Medulla oblongata (tissue), 1 donor: ENCODE data around the gene UBC.
"Not testable (repeated sequence)": the region's sequence is repeated elsewhere in the genome, so short reads cannot be mapped to it uniquely, and the experiment has no call there.

ENCODE experiments used
- DNase-seq: peaks from one replicate; pipeline ENCODE4 v3.0.0-alpha.2; 2015; ENCODE audit errors: extremely low spot score

The UBC gene

GRCh38 chr12:124931528-124931927 lies 17.1 kb upstream of the UBC start:
- DNase-seq, result not testable (repeated sequence)

GRCh38 chr12:124930586-124930985 lies 16.1 kb upstream of the UBC start:
- no peak for DNase-seq

- no peak for DNase-seq
Measured at GRCh38 chr12:124929649-124930419, 15.4 kb upstream of the UBC start.

GRCh38 chr12:124928912-124929530 lies 14.6 kb upstream of the UBC start:
- no peak for DNase-seq

- peak; percentile 42 for DNase-seq
Measured at GRCh38 chr12:124928095-124928911, 13.9 kb upstream of the UBC start.

- peak; percentile 96 for DNase-seq
Measured at GRCh38 chr12:124927201-124928094, 13.0 kb upstream of the UBC start.

GRCh38 chr12:124925782-124926181 lies 11.3 kb upstream of the UBC start:
- not testable (repeated sequence) for DNase-seq

GRCh38 chr12:124925117-124925516 lies 10.7 kb upstream of the UBC start:
- DNase-seq, result no peak

- DNase-seq, result no peak
Measured at GRCh38 chr12:124923905-124924734, 9.7 kb upstream of the UBC start.

- peak; percentile 79 for DNase-seq
Measured at GRCh38 chr12:124921200-124922031, 7.0 kb upstream of the UBC start.

- no peak for DNase-seq
Measured at GRCh38 chr12:124920353-124920935, 6.0 kb upstream of the UBC start.

GRCh38 chr12:124919521-124920352 lies 5.3 kb upstream of the UBC start:
- peak; percentile 68 for DNase-seq

GRCh38 chr12:124918622-124918988 lies 4.2 kb upstream of the UBC start:
- not testable (repeated sequence) for DNase-seq

GRCh38 chr12:124917841-124918621 lies 3.6 kb upstream of the UBC start:
- no peak for DNase-seq

GRCh38 chr12:124917135-124917840 lies 2.8 kb upstream of the UBC start:
- DNase-seq, result peak; percentile 100

GRCh38 chr12:124916374-124917134 lies 2.1 kb upstream of the UBC start:
- DNase-seq, result peak; percentile 93
